Measurements from ENCODE around the gene SLCO4A1.

GRCh38 chr20:62697468-62697912, 55.2 kb downstream of the SLCO4A1 start:
- TF ChIP-seq POLR2A (IDR thresholded peaks at IDR 0.05; ENCODE audit: low read length) (no peak), GATA1 (IDR thresholded peaks at IDR 0.05; ENCODE audit: low read depth, low read length) (no peak)
